ENCODE measurements around the gene METTL9.
A peak's percentile ranks its signal among the peaks of the same experiment; 100 is the strongest.
"Not testable (repeated sequence)": the region's sequence is repeated elsewhere in the genome, so short reads cannot be mapped to it uniquely, and the experiment has no call there.

Gene METTL9

GRCh38 chr16:21656795-21657768, 57.7 kb downstream of the METTL9 start:
- DNase-seq (ENCODE audit: low read depth in 4 of 4, low spot score in 1 of 4): no peak

DNA sequence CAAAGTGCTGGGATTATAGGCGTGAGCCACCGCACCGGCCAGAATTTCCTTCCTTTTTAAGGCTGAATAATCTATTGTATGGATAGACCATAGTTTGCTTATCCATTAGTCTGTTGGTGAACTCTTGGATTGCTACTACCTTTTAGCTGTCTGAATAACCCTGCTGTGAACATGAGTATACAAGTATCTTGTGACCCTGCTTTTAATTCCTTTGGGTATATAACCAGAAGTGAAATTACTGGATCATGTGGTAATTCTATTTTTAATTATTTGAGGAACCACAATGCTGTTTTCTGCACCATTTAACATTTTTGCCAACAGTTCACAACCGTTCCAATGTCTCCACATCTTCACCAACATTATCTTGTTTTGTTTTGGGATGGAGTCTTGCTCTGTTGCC, 59.7 kb downstream of the METTL9 start:
- no peak for DNase-seq (ENCODE audit: low read depth in 4 of 4, low spot score in 1 of 4)

GRCh38 chr16:21663889-21664647, 64.7 kb downstream of the METTL9 start, which contains the start of gene OTOA:
Gene OTOA (plus strand): TSS chr16:21663968. CDS start chr16:21678515, 14,547 bp downstream.
- no peak for DNase-seq (ENCODE audit: low read depth in 4 of 4, low spot score in 1 of 4)

GRCh38 chr16:21664801-21665492, 65.6 kb downstream of the METTL9 start:
- DNase-seq (ENCODE audit: low read depth in 4 of 4, low spot score in 1 of 4): no peak

DNA sequence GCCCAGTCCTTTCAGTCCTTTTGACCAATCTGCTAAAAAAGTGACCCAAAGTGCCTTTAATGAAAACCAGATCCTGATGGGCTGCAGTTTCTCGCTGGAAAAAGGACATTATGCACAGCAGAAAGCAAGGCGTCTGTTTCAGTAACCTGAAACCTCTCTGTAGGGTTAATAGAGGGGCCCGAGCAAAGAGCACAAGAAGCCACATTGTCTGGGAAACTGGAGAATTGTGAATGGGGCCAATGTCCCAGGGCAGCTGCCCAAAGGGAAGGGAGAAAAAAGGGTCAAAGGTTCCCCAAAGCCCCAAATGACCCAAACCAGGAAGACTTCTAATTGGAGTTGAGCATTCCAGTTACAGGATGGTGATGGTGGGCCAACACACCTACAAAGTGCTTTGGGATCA, 67.4 kb downstream of the METTL9 start:
- no peak for DNase-seq (ENCODE audit: low read depth in 4 of 4, low spot score in 1 of 4)

DNA sequence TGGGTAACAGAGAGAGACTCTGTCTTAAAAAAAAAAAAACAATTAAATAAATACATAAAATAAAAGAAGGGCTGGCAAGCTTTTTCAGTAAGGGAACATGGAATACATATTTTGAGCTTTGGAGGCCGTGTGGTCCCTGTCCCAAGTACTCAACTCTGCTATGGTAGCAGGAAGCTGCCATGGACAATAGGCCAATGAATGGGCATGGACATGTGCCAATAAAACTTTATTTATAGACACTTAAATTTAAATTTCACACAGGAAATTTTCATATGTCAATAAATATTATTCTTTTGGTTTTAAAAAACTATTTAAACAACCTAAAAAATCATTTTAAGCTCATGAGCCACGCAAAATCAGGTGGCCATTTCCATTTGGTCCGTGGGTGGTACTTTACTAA, 68.2 kb downstream of the METTL9 start:
- no peak for DNase-seq (ENCODE audit: low read depth in 4 of 4, low spot score in 1 of 4)

DNA sequence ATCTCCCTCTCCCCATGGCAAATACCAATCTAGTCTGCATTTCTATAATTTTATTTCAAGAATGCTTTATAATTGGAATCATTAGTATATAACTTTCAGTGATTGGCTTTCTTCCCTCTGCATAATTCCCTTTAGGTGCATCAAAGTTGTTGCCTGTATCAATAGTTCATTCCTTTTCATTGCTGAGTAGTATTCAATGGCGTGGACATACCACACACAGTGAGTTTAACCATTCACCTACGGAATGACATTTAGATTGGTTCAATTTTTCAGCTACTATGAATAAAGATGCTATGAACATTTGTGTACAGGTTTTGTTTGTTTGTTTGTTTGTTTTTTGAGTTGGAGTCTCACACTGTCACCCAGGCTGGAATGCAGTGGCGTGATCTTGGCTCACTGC, 74.1 kb downstream of the METTL9 start:
- no peak for DNase-seq (ENCODE audit: low read depth in 4 of 4, low spot score in 1 of 4)

GRCh38 chr16:21674456-21674855, 75.1 kb downstream of the METTL9 start:
- DNase-seq (ENCODE audit: low read depth in 4 of 4, low spot score in 1 of 4): not testable (repeated sequence)

GRCh38 chr16:21680714-21681113, 81.3 kb downstream of the METTL9 start:
- not testable (repeated sequence) for DNase-seq (ENCODE audit: low read depth in 4 of 4, low spot score in 1 of 4)

DNA sequence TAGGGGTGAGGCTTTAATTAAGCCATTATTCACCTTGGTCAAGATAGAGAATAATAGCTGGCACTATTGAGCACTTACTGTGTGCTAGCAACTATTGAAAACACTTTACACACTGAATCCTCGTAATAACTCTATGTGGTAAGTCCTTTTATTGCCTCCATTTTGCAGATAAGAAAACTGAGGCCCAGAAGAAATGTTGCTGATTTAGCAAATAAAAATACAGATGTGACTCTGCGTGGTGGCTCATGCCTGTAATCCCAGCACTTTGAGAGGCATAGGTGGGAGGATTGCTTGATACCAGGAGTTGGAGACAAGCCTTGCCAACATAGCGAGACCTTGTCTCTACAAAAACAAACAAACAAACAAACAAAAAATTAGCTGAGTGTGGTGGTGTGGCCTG, 83.8 kb downstream of the METTL9 start:
- no peak for DNase-seq (ENCODE audit: low read depth in 4 of 4, low spot score in 1 of 4)

GRCh38 chr16:21684199-21684598, 84.8 kb downstream of the METTL9 start:
- DNase-seq (ENCODE audit: low read depth in 4 of 4, low spot score in 1 of 4): peak in 1 of 4 experiments; percentile 30

DNA sequence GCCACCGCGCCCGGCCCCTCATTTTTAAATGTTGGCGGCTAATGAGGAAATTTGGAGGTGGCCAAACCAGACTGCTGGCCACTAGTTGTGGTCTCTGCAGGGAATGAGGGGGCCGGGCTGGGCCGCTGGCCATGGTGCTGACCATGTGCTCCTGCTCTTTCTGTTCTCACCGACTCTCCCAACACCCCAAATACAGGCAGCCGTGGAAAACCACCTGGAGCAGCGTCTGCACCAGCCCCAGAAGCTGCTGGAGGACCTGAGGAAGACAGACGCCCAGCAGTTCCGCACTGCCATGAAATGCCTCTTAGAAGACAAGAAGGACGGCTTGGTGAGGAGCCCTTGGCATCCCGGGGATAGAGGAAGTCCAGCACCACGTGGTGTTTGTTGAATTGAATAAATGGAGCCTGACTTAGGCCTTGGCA, 85.7 kb downstream of the METTL9 start:
- DNase-seq (ENCODE audit: low read depth in 4 of 4, low spot score in 1 of 4): no peak

DNA sequence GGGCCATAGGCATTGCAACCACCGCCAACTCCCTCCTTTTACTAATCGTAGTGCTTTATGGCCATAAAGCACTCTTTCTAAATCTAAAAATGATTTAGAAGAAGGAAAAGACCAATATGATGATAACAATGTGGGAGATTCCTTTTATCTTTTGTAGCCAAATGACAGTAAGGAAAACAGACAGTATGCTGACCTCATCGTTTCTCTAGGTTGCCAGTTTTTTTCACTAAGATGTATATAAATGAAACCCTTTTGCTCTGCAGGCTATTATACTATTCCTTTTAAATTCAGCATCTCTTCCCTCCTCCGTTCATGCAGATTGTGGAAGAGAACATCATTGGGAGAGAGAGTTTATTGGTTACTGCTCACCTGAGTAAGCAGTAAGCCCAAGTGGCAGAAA, 89.7 kb downstream of the METTL9 start:
- no peak for DNase-seq (ENCODE audit: low read depth in 4 of 4, low spot score in 1 of 4)

GRCh38 chr16:21690967-21691366, 91.6 kb downstream of the METTL9 start:
- not testable (repeated sequence) for DNase-seq (ENCODE audit: low read depth in 4 of 4, low spot score in 1 of 4)

GRCh38 chr16:21694609-21695008, 95.2 kb downstream of the METTL9 start:
- DNase-seq (ENCODE audit: low read depth in 4 of 4, low spot score in 1 of 4): no peak

- DNase-seq (ENCODE audit: low read depth in 4 of 4, low spot score in 1 of 4): no peak
Measured at GRCh38 chr16:21697032-21697431, 97.7 kb downstream of the METTL9 start.

DNA sequence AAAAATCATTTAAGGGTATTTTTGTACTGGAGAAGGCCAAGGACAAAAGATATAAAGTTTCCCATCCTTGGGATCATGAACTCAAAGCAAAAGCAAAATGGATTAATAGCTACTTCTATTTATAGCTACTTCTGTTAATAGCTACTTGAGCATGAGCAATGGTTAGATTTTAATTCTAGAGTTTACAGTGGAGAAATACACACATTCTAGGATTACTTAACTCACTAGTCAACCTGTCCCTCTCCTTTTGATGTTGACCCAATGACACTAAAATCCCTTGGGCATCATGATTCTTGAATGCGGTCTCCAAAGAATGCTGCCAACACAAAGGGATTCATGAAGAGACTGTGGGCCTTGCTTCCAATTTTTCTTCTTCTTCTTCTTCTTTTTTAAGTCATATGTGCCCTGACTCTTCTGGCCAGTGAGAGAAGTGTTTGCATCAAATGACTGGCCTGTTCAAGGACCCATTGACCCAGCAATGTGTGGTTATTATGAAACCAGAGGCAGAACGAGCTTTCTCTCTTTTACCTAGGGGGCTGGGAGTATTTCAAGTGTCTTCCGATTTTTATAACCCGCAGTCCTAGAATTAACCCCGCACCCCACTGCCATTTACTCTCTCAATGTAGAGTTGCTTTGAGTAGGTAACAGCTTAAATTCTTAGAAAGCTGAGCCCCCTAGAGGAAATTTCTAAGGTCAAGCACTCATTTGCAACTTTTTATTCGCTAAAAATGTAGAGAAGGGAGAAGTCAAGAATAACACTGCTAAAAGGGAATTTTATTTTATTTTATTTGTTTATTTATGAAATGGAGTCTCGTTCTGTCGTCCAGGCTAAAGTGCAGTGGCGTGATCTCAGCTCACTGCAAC, 99.0 kb downstream of the METTL9 start:
- DNase-seq (ENCODE audit: low read depth in 4 of 4, low spot score in 1 of 4): no peak

DNA sequence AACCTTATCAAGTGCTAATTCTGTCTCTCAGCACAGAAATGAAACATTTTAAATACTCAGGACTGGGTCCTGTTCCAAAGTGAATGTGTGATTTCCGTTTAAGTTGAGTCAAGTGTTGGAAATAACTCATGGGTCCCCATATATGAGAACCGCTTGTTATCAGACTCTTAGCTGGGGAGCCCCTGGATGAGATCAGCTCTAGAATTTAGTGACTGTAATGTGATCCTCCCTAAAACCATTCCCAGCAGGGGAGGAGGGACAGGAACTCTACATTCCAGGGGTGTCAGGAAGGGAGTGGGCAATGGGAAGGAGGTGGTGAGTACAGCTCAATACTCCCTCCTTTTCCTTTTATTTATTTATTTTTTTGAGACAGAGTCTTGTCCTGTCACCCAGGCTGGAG, 101.9 kb downstream of the METTL9 start:
- DNase-seq (ENCODE audit: low read depth in 4 of 4, low spot score in 1 of 4): no peak

GRCh38 chr16:21702276-21702675, 102.9 kb downstream of the METTL9 start:
- DNase-seq (ENCODE audit: low read depth in 4 of 4, low spot score in 1 of 4): no peak

- DNase-seq (ENCODE audit: low read depth in 4 of 4, low spot score in 1 of 4): no peak
Measured at GRCh38 chr16:21703156-21703555, 103.8 kb downstream of the METTL9 start.
